ENCODE measurements around the gene PCSK5.

The PCSK5 gene

DNA sequence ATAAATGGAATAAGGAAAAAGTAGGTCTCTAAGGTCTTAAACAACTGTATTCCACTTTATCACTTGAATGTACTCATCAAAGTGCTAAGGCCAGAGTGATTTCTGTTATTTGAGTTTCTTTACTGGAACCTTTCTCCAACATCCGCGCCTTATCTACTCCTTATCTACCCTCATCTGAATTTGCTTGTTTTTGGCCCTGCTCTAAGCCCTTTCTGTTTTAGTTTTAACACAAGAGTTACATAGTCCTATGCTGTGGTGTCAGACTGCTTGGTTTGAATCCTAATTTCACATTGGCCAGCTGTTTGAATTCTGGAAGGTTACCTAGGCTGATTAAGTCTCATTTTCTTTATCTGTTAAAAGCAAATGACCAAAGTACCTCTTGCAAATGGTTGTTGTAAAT is 128.3 kb downstream of the PCSK5 start:
- no peaks in the 10 kb centered on the region for H3K36me3 ChIP-seq (ENCODE audit: low read length)
- no peaks in the 10 kb centered on the region for H3K27me3 ChIP-seq (ENCODE audit: low read length)
- H2AFZ ChIP-seq (ENCODE audit: low read depth, low read length, severe bottlenecking) = no peak overlapping the region
- H3K9ac ChIP-seq (ENCODE audit: low read length) = no peak overlapping the region
- H4K20me1 ChIP-seq (ENCODE audit: low read depth, low read length) = no peaks in the 10 kb centered on the region
- no peaks in the 10 kb centered on the region for H3K79me2 ChIP-seq (ENCODE audit: insufficient read depth, low read length)
- no peaks in the 10 kb centered on the region for H3K9me3 ChIP-seq (ENCODE audit: insufficient read depth, low read length)
- no peaks in the 10 kb centered on the region for H3F3A ChIP-seq (ENCODE audit: insufficient read depth)
- no peaks in the 10 kb centered on the region for H3K9me2 ChIP-seq (replicated peaks; ENCODE audit: insufficient read depth, low read length)
- no peak overlapping the region for H3K27ac ChIP-seq (ENCODE audit: low read depth, low read length)
- H3K4me3 ChIP-seq (ENCODE audit: insufficient read depth, low read length, poor library complexity, severe bottlenecking) = no peak overlapping the region
- TF ChIP-seq, protein P1, sequence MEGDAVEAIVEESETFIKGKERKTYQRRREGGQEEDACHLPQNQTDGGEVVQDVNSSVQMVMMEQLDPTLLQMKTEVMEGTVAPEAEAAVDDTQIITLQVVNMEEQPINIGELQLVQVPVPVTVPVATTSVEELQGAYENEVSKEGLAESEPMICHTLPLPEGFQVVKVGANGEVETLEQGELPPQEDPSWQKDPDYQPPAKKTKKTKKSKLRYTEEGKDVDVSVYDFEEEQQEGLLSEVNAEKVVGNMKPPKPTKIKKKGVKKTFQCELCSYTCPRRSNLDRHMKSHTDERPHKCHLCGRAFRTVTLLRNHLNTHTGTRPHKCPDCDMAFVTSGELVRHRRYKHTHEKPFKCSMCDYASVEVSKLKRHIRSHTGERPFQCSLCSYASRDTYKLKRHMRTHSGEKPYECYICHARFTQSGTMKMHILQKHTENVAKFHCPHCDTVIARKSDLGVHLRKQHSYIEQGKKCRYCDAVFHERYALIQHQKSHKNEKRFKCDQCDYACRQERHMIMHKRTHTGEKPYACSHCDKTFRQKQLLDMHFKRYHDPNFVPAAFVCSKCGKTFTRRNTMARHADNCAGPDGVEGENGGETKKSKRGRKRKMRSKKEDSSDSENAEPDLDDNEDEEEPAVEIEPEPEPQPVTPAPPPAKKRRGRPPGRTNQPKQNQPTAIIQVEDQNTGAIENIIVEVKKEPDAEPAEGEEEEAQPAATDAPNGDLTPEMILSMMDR (IDR thresholded peaks at IDR 0.05; ENCODE audit: insufficient read depth, low read length, poor library complexity, severe bottlenecking) = no peak
- no peak for TF ChIP-seq EZH2phosphoT487 (conservative IDR thresholded peaks at IDR 0.05; ENCODE audit: low read length)
- no peak overlapping the region for H3K4me2 ChIP-seq (ENCODE audit: low read depth, low read length, poor library complexity, severe bottlenecking)

DNA sequence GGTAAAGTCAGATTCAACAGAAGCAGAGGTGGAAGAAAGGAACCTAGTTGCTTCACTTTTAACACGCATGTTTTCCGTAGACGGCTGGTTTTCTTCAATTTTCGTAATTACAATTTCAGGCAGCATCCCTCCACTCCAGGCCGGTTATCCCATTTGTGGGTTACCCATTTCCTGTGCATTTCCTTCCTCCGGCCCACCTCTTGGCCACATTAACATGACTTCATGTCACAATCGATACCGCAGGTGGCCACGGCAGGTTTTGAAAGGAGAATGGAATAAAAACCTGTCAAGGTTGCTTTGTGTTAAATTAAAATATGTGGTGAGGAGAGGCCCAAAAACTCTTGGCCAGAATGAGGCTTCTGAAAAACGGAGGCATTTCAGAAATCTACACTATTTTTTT is 130.2 kb downstream of the PCSK5 start:
- no peak overlapping the region for H3K9ac ChIP-seq (ENCODE audit: low read length)
- H3K9me3 ChIP-seq (ENCODE audit: insufficient read depth, low read length) = no peaks in the 10 kb centered on the region
- no peaks in the 10 kb centered on the region for H3K9me2 ChIP-seq (replicated peaks; ENCODE audit: insufficient read depth, low read length)
- TF ChIP-seq, protein P1 (IDR thresholded peaks at IDR 0.05; ENCODE audit: insufficient read depth, low read length, poor library complexity, severe bottlenecking) = no peak
- no peak for TF ChIP-seq EZH2phosphoT487 (conservative IDR thresholded peaks at IDR 0.05; ENCODE audit: low read length)
- H4K20me1 ChIP-seq (ENCODE audit: low read depth, low read length) = no peaks in the 10 kb centered on the region
- no peak overlapping the region for H3K27ac ChIP-seq (ENCODE audit: low read depth, low read length)
- no peaks in the 10 kb centered on the region for H3K36me3 ChIP-seq (ENCODE audit: low read length)
- H3K4me3 ChIP-seq (ENCODE audit: insufficient read depth, low read length, poor library complexity, severe bottlenecking) = no peak overlapping the region
- H3K79me2 ChIP-seq (ENCODE audit: insufficient read depth, low read length) = no peaks in the 10 kb centered on the region
- H3K27me3 ChIP-seq (ENCODE audit: low read length) = no peaks in the 10 kb centered on the region
- H3F3A ChIP-seq (ENCODE audit: insufficient read depth) = no peaks in the 10 kb centered on the region
- no peak overlapping the region for H3K4me2 ChIP-seq (ENCODE audit: low read depth, low read length, poor library complexity, severe bottlenecking)
- no peak overlapping the region for H2AFZ ChIP-seq (ENCODE audit: low read depth, low read length, severe bottlenecking)

DNA sequence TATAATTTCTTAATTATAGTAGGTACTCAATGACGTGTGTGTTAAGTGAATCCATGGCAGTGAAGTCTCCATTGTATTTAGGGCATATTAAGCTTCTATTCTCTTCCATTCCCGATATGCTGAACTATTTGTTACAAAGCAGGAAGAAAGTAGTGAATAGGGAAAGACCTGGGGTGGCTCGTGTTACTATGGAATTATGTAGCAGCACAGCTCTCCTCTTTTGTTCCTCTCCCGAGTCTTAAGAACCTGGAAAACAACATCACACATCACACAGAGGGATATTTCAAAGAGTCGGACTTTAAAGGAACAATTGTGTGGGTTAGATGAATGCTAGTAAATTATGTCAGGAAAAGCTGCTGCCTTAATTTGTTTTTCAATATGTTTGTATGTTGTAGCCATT is 131.8 kb downstream of the PCSK5 start:
- H3K27ac ChIP-seq (ENCODE audit: low read depth, low read length) = no peak overlapping the region
- TF ChIP-seq, protein P1 (IDR thresholded peaks at IDR 0.05; ENCODE audit: insufficient read depth, low read length, poor library complexity, severe bottlenecking) = no peak
- TF ChIP-seq EZH2phosphoT487 (conservative IDR thresholded peaks at IDR 0.05; ENCODE audit: low read length) = no peak
- no peaks in the 10 kb centered on the region for H3K79me2 ChIP-seq (ENCODE audit: insufficient read depth, low read length)
- no peak overlapping the region for H2AFZ ChIP-seq (ENCODE audit: low read depth, low read length, severe bottlenecking)
- no peak overlapping the region for H3K4me2 ChIP-seq (ENCODE audit: low read depth, low read length, poor library complexity, severe bottlenecking)
- H3F3A ChIP-seq (ENCODE audit: insufficient read depth) = no peaks in the 10 kb centered on the region
- H3K9ac ChIP-seq (ENCODE audit: low read length) = no peak overlapping the region
- no peak overlapping the region for H3K4me3 ChIP-seq (ENCODE audit: insufficient read depth, low read length, poor library complexity, severe bottlenecking)
- H4K20me1 ChIP-seq (ENCODE audit: low read depth, low read length) = no peaks in the 10 kb centered on the region
- no peaks in the 10 kb centered on the region for H3K9me3 ChIP-seq (ENCODE audit: insufficient read depth, low read length)
- no peaks in the 10 kb centered on the region for H3K27me3 ChIP-seq (ENCODE audit: low read length)
- no peaks in the 10 kb centered on the region for H3K36me3 ChIP-seq (ENCODE audit: low read length)
- no peaks in the 10 kb centered on the region for H3K9me2 ChIP-seq (replicated peaks; ENCODE audit: insufficient read depth, low read length)
